HCT116 (cell line): Measurements from ENCODE around the gene ITGA4. TPM values are rescaled to one million over a fixed set of nuclear protein-coding genes. Genes with fewer than 3 reads are reported as not detected.

Source experiments
- ATAC-seq: fragments of 200-7000 bp; cut with Tn5 transposase; 2 replicates; pipeline ENCODE4 v1.9.1; 2020; ENCODE audit warnings: mild to moderate bottlenecking, moderate library complexity
- BruUV-seq: library from RNA; stranded (reverse); fragments of 400-500 nt; replicated peaks from 2 replicates; lab custom pipeline; 2021; lab: Mats Ljungman, UMichigan
- CTCF ChIA-PET: fragments of 300-600 bp; sonication (Branson Sonifier 250); formaldehyde crosslinking; loops from one replicate; lab custom pipeline; 2021; ENCODE audit warnings: antibody characterized with exemption; lab: Charles Lee
- POLR2A ChIA-PET: fragments of 300-600, 350-600 bp; sonication (Branson Sonifier 250); formaldehyde crosslinking; loops from one replicate; lab custom pipeline; 2021; ENCODE audit warnings: antibody characterized with exemption; lab: Charles Lee
- RAD21 ChIA-PET, 2 experiments: fragments of 300-600 bp; sonication (Branson Sonifier 250); formaldehyde crosslinking; loops; one replicate each; lab custom pipeline; 2023; ENCODE audit warnings: low total read pairs in 2 of 2; ENCODE audit not compliant: uncharacterized antibody in 2 of 2, unreplicated experiment in 2 of 2, low non-redundant PET in 1 of 2; lab: Charles Lee
- DNase-seq: peaks from one replicate; pipeline ENCODE4 v3.0.0-alpha.2; 2010; ENCODE audit warnings: low read depth, low spot score
- H2AFZ ChIP-seq: fragments of 200-600 bp; shearing (Covaris generic), sonication (generic); 2 replicates; pipeline ENCODE4 v1.6.1; 2017; ENCODE audit warnings: low read depth, mixed run types, mixed read lengths, antibody characterized with exemption, low read length; ENCODE audit not compliant: poor library complexity, severe bottlenecking
- H3K27ac ChIP-seq: 2 replicates; pipeline ENCODE4 v1.5.1; 2012; ENCODE audit warnings: low read depth, low read length
- H3K27me3 ChIP-seq: fragments of 200-600 bp; sonication (generic); 2 replicates; pipeline ENCODE4 v1.6.1; 2016; ENCODE audit warnings: mixed run types, low read length, mixed read lengths; ENCODE audit not compliant: insufficient read depth
- H3K36me3 ChIP-seq, 2 experiments: fragments of 200-500 bp in 1 of 2; fragments of 200-600 bp in 1 of 2; sonication (Bioruptor generic) in 1 of 2; sonication (generic) in 1 of 2; 2 replicates each; pipeline versions ENCODE4 v1.5.1 to v1.6.1; 2014 to 2016; ENCODE audit warnings: low read length in 2 of 2, inconsistent platforms in 1 of 2, mixed read lengths in 1 of 2, mixed run types in 1 of 2; ENCODE audit not compliant: insufficient read depth in 2 of 2, control insufficient read depth in 1 of 2
- H3K4me1 ChIP-seq, 2 experiments: fragments of 200-600 bp in 1 of 2; sonication (generic) in 1 of 2; 2 replicates each; pipeline versions ENCODE4 v1.5.1 to v1.6.1; 2012 to 2017; ENCODE audit warnings: low read length in 2 of 2, inconsistent platforms in 1 of 2, mild to moderate bottlenecking in 1 of 2, mixed read lengths in 1 of 2, mixed run types in 1 of 2, moderate library complexity in 1 of 2; ENCODE audit not compliant: insufficient read depth in 2 of 2, control insufficient read depth in 1 of 2
- H3K4me2 ChIP-seq: fragments of 200-600 bp; sonication (generic); 2 replicates; pipeline ENCODE4 v1.6.1; 2017; ENCODE audit warnings: mixed run types, low read length, mixed read lengths
- H3K4me3 ChIP-seq, 2 experiments: fragments of 200-600 bp in 1 of 2; sonication (generic) in 1 of 2; replicated peaks in 1 of 2; 2 replicates each; pipeline ENCODE4 v1.5.1; 2011 to 2016; ENCODE audit warnings: low read length in 2 of 2, control low read depth in 1 of 2, low read depth in 1 of 2, mild to moderate bottlenecking in 1 of 2, mixed read lengths in 1 of 2, mixed run types in 1 of 2
- H3K79me2 ChIP-seq: fragments of 200-600 bp; sonication (generic); 2 replicates; pipeline ENCODE4 v1.6.1; 2017; ENCODE audit warnings: mild to moderate bottlenecking, mixed run types, low read length, moderate library complexity, mixed read lengths; ENCODE audit not compliant: insufficient read depth
- H3K9ac ChIP-seq: fragments of 200-600 bp; sonication (generic); 2 replicates; pipeline ENCODE4 v1.6.1; 2016; ENCODE audit warnings: low read length, mixed read lengths
- H3K9me2 ChIP-seq: fragments of 200-600 bp; sonication (generic), shearing (Covaris generic); 2 replicates; pipeline ENCODE4 v1.6.1; 2017; ENCODE audit warnings: mixed run types, mild to moderate bottlenecking, moderate library complexity; ENCODE audit not compliant: insufficient read depth
- H3K9me3 ChIP-seq, 2 experiments: fragments of 200-500 bp in 1 of 2; fragments of 200-600 bp in 1 of 2; sonication (Bioruptor generic) in 1 of 2; sonication (generic) in 1 of 2; 2 replicates each; pipeline ENCODE4 v1.6.1; 2014 to 2017; ENCODE audit warnings: low read length in 2 of 2, mixed read lengths in 2 of 2, inconsistent platforms in 1 of 2, low read depth in 1 of 2, mild to moderate bottlenecking in 1 of 2, mixed run types in 1 of 2, moderate library complexity in 1 of 2; ENCODE audit not compliant: control insufficient read depth in 1 of 2, insufficient read depth in 1 of 2
- H4K20me1 ChIP-seq: fragments of 200-600 bp; sonication (generic), shearing (Covaris generic); 2 replicates; pipeline ENCODE4 v1.6.1; 2017; ENCODE audit warnings: mixed run types, mild to moderate bottlenecking, moderate library complexity; ENCODE audit not compliant: insufficient read depth
- CBX3 ChIP-seq: IDR thresholded peaks from 2 replicates; pipeline ENCODE4 v1.6.1; 2012; ENCODE audit warnings: low read depth
- CEBPB ChIP-seq: IDR thresholded peaks from 2 replicates; pipeline ENCODE4 v1.6.1; 2012; ENCODE audit warnings: low read depth
- ELF1 ChIP-seq: IDR thresholded peaks from 2 replicates; pipeline ENCODE4 v1.6.1; 2012; ENCODE audit warnings: low read depth, borderline replicate concordance
- EZH2 ChIP-seq: fragments of 200-600 bp; sonication (generic); IDR thresholded peaks from 2 replicates; pipeline ENCODE4 v1.6.1; 2017; ENCODE audit warnings: antibody characterized with exemption, mixed run types
- EZH2phosphoT487 ChIP-seq: fragments of 200-600 bp; IDR thresholded peaks from 2 replicates; pipeline ENCODE4 v1.6.1; 2018; ENCODE audit warnings: antibody characterized with exemption, borderline replicate concordance
- RAD21 ChIP-seq: IDR thresholded peaks from 2 replicates; pipeline ENCODE4 v1.6.1; 2012; ENCODE audit warnings: low read depth, mild to moderate bottlenecking
- SP1 ChIP-seq: IDR thresholded peaks from 2 replicates; pipeline ENCODE4 v1.6.1; 2012; ENCODE audit warnings: low read depth
- TCF7L2 ChIP-seq: IDR thresholded peaks from 2 replicates; pipeline ENCODE4 v1.7.0; 2011; ENCODE audit warnings: borderline replicate concordance, inconsistent platforms; ENCODE audit not compliant: insufficient read depth, insufficient read length; ENCODE audit errors: extremely low read depth
- ZFX ChIP-seq: fragments of 450-650 bp; IDR thresholded peaks from 2 replicates; pipeline ENCODE4 v1.6.1; 2017
- ZNF274 ChIP-seq: fragments of 200-500 bp; sonication (Bioruptor generic); IDR thresholded peaks from 2 replicates; pipeline ENCODE4 v1.6.1; 2014; ENCODE audit warnings: mild to moderate bottlenecking, low read depth, low read length, inconsistent platforms
- intact Hi-C: fragments of 100-400 bp; cut with micrococcal nuclease; formaldehyde crosslinking; loops from 2 replicates; pipeline ENCODE4 v1.10.0; 2022
- total RNA-seq: library from RNA; stranded (reverse); gene quantifications from one replicate; pipeline ENCODE4 v1.2.1, GENCODE V29; 2021; ENCODE audit not compliant: unreplicated experiment
- TF ChIP-seq, protein P1 (sequence below): IDR thresholded peaks from 2 replicates; pipeline ENCODE4 v1.6.1; 2012
- TF ChIP-seq, protein P2 (sequence below): IDR thresholded peaks from 2 replicates; pipeline ENCODE4 v1.6.1; 2011; ENCODE audit warnings: mild to moderate bottlenecking, low read length, moderate library complexity; ENCODE audit not compliant: insufficient replicate concordance; ENCODE audit errors: extremely low read depth
- TF ChIP-seq, protein P3 (sequence below): IDR thresholded peaks from 2 replicates; pipeline ENCODE4 v1.6.1; 2012
- TF ChIP-seq, protein P4 (sequence below), 3 experiments: fragments of 200-600 bp in 1 of 3; sonication (generic) in 1 of 3; IDR thresholded peaks in 2 of 3; conservative IDR thresholded peaks in 1 of 3; 2 replicates each; pipeline ENCODE4 v1.5.1; 2012 to 2017; ENCODE audit warnings: low read depth in 2 of 3, low read length in 2 of 3, antibody characterized with exemption in 1 of 3, borderline replicate concordance in 1 of 3, control low read depth in 1 of 3, mild to moderate bottlenecking in 1 of 3, mixed read lengths in 1 of 3, mixed run types in 1 of 3, moderate library complexity in 1 of 3; ENCODE audit not compliant: insufficient read depth in 1 of 3

Gene ITGA4
- total RNA-seq, 1 experiment from 2014 or later, result 0.49 TPM

DNA sequence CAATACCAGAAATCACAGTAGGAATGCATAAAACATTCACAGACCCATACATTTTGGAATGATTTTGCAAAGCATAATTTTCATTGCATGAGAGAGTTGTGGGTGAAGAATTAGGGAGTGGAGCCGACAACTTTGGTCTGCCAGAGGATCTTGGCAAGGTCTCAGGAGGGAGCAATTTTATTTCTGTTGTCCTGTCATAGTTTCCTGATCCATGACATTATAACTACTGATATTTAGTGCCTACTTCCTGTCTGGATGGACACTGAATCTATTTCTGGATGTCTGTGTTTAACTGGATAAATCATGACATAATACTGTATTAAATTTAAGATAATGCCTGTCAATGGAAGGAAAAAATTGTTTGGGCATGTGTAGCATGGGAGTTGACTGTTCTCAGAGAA lies 2.4 kb downstream of the ITGA4 start:
- Histone ChIP-seq H3K9me2 (no peaks in the 10 kb centered on the region), H3K4me2 (no peak overlapping the region), H3K79me2 (no peaks in the 10 kb centered on the region), H4K20me1 (no peaks in the 10 kb centered on the region), H3K4me1 (no peaks in the 10 kb centered on the region), H2AFZ (no peak overlapping the region), H3K4me3 (no peak overlapping the region), H3K9me3 (no peaks in the 10 kb centered on the region), H3K27me3 (no peaks in the 10 kb centered on the region), H3K36me3 (no peaks in the 10 kb centered on the region), H3K27ac (no peak overlapping the region), H3K9ac (no peak overlapping the region)
- ATAC-seq, result no peak
- ChIA-PET POLR2A (no interaction called here), CTCF (no interaction called here), RAD21 (no interaction called here)
- no TSS peak for BruUV-seq
- intact Hi-C loops, result loop anchor here (10.0 kb wide), 1 partner anchor 1185 kb away; no protein-coding TSS in a partner anchor
- DNase-seq, result no peak
- TF ChIP-seq, protein P1, sequence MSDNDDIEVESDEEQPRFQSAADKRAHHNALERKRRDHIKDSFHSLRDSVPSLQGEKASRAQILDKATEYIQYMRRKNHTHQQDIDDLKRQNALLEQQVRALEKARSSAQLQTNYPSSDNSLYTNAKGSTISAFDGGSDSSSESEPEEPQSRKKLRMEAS, result no peak
- TF ChIP-seq SP1, result no peak

DNA sequence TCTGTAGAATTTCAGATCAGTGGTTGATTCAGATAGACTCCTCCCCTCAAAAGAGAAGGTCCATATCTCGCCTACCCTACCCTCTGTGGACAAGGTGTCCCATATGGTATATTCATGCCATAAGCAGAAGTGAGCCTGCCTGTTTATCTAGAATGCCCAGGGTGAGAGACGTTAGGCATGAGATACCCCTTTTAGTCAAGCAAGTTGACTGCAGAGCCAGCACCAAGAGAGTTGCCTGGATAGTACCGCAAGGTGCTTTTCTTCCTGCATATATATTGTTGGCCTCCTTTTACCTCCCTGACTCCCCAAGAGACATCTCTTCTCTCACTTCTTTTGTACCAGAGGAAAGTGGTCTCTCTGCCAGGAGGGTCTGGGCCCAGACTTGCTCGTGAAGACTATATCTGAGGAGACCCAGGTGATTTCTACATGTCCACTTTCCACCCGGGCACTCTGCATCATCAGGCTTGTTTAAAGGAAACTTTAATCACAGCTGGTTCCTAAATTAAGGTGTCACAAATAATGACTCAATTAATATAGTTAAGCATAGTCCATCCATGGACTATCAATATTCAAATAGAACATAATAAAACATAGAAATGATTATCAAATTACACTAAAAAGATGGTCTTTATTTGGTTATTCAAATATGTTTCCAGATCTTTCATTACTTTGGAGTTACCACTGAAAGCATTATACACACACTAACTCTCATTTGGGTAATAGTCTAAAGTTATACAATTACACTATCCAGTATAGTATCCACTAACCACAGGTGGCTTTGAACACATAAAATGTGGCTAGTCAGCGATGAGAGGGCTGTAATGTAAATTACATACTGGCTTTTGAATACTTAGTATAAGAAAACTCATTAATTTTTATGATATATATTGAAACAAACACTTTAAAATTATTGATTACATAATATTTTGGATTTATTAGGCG lies 4.1 kb downstream of the ITGA4 start:
- H3K4me1 ChIP-seq, result no peaks in the 10 kb centered on the region
- no TSS peak for BruUV-seq
- no peaks in the 10 kb centered on the region for H3K9me3 ChIP-seq
- ATAC-seq (no peak), DNase-seq (no peak)
- no peak overlapping the region for H3K9ac ChIP-seq
- no peak overlapping the region for H3K4me3 ChIP-seq
- no peaks in the 10 kb centered on the region for H3K9me2 ChIP-seq
- H3K27me3 ChIP-seq, result no peaks in the 10 kb centered on the region
- no peaks in the 10 kb centered on the region for H3K36me3 ChIP-seq
- CTCF ChIA-PET, result no interaction called here
- no peaks in the 10 kb centered on the region for H3K79me2 ChIP-seq
- H3K27ac ChIP-seq, result no peak overlapping the region
- H3K4me2 ChIP-seq, result no peak overlapping the region
- H4K20me1 ChIP-seq, result no peaks in the 10 kb centered on the region
- POLR2A ChIA-PET, result no interaction called here
- RAD21 ChIA-PET, result no interaction called here
- intact Hi-C loops, result loop anchor here (10.0 kb wide), 1 partner anchor 1183 kb away; no protein-coding TSS in a partner anchor
- H2AFZ ChIP-seq, result no peak overlapping the region
- TF ChIP-seq RAD21, result no peak
- TF ChIP-seq, protein P2, sequence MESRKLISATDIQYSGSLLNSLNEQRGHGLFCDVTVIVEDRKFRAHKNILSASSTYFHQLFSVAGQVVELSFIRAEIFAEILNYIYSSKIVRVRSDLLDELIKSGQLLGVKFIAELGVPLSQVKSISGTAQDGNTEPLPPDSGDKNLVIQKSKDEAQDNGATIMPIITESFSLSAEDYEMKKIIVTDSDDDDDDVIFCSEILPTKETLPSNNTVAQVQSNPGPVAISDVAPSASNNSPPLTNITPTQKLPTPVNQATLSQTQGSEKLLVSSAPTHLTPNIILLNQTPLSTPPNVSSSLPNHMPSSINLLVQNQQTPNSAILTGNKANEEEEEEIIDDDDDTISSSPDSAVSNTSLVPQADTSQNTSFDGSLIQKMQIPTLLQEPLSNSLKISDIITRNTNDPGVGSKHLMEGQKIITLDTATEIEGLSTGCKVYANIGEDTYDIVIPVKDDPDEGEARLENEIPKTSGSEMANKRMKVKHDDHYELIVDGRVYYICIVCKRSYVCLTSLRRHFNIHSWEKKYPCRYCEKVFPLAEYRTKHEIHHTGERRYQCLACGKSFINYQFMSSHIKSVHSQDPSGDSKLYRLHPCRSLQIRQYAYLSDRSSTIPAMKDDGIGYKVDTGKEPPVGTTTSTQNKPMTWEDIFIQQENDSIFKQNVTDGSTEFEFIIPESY, result no peak
- TF ChIP-seq CBX3, result no peak
- TF ChIP-seq EZH2, result no peak
- TF ChIP-seq, protein P3, sequence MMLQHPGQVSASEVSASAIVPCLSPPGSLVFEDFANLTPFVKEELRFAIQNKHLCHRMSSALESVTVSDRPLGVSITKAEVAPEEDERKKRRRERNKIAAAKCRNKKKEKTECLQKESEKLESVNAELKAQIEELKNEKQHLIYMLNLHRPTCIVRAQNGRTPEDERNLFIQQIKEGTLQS, result no peak
- TF ChIP-seq CEBPB, result no peak
- TF ChIP-seq TCF7L2, result no peak
- no peak for TF ChIP-seq ZFX
- TF ChIP-seq, protein P4, sequence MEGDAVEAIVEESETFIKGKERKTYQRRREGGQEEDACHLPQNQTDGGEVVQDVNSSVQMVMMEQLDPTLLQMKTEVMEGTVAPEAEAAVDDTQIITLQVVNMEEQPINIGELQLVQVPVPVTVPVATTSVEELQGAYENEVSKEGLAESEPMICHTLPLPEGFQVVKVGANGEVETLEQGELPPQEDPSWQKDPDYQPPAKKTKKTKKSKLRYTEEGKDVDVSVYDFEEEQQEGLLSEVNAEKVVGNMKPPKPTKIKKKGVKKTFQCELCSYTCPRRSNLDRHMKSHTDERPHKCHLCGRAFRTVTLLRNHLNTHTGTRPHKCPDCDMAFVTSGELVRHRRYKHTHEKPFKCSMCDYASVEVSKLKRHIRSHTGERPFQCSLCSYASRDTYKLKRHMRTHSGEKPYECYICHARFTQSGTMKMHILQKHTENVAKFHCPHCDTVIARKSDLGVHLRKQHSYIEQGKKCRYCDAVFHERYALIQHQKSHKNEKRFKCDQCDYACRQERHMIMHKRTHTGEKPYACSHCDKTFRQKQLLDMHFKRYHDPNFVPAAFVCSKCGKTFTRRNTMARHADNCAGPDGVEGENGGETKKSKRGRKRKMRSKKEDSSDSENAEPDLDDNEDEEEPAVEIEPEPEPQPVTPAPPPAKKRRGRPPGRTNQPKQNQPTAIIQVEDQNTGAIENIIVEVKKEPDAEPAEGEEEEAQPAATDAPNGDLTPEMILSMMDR (IDR thresholded peaks at IDR 0.05 in 2 of 3, conservative IDR thresholded peaks at IDR 0.05 in 1 of 3; ENCODE audit: borderline replicate concordance in 1 of 3, insufficient read depth in 1 of 3, low read depth in 2 of 3, low read length in 2 of 3), result no peak
- no peak for TF ChIP-seq ZNF274
- TF ChIP-seq EZH2phosphoT487, result no peak
- TF ChIP-seq ELF1, result no peak
